ENCODE measurements around the gene IL20RB. TPM values are rescaled to one million over a fixed set of nuclear protein-coding genes. Genes with fewer than 3 reads are reported as not detected.

IL20RB gene
- 164 and 183 TPM in 2 replicates for total RNA-seq

DNA sequence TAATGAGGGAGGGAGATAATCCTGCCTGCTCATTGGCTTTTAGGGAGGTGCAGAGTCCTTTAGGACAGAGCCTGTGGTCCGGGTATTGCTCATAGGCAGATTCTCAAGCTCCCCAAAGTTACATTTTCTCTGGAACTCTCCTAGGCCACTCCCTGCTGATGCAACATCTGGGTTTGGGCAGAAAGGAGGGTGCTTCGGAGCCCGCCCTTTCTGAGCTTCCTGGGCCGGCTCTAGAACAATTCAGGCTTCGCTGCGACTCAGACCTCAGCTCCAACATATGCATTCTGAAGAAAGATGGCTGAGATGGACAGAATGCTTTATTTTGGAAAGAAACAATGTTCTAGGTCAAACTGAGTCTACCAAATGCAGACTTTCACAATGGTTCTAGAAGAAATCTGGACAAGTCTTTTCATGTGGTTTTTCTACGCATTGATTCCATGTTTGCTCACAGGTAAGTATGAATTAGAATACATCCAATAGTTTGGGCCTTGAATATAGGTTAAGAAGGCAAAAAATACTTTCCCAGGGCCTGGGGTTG, at the start of gene IL20RB:
IL20RB (plus strand) TSS at position 233 of the 538 bp plus-strand sequence; CDS start at position 364, 131 bp downstream.

Other genes starting within 250 kb of the IL20RB start
- 27.7 and 30.8 TPM in 2 replicates for gene STAG1, start 205.6 kb upstream of the IL20RB start, total RNA-seq
- 3.8 and 5.8 TPM in 2 replicates for gene SLC35G2, start 138.9 kb upstream of the IL20RB start, total RNA-seq
- 81.0 and 111 TPM in 2 replicates for gene NCK1, start 95.8 kb upstream of the IL20RB start, total RNA-seq